H1 (cell line): ENCODE measurements around the gene RUVBL2. TPM values are rescaled to one million over a fixed set of nuclear protein-coding genes. Genes with fewer than 3 reads are reported as not detected.

Experiments
- CTCF ChIA-PET: fragments of 300-600 bp; sonication (Branson Sonifier 250); formaldehyde crosslinking; loops from one replicate; lab custom pipeline; 2021; ENCODE audit not compliant: partially characterized antibody; lab: Charles Lee
- POLR2A ChIA-PET: fragments of 300-600 bp; sonication (Branson Sonifier 250); formaldehyde crosslinking; loops from one replicate; lab custom pipeline; 2021; ENCODE audit warnings: inconsistent platforms; ENCODE audit not compliant: partially characterized antibody; lab: Charles Lee
- DNase-seq, 2 experiments: peaks; one replicate each; pipeline versions ENCODE4 v3.0.0 to v3.0.0-alpha.2; 2010 to 2022; ENCODE audit warnings: low spot score in 2 of 2, low read depth in 1 of 2, mixed read lengths in 1 of 2
- FAIRE-seq: peaks from 2 replicates; lab custom pipeline; 2011; peaks lifted over from hg19 to GRCh38; lab: Jason Lieb, UNC
- H2AFZ ChIP-seq: 2 replicates; pipeline ENCODE4 v1.8.1; 2012; ENCODE audit warnings: low read length, inconsistent platforms
- H2AK5ac ChIP-seq: 2 replicates; pipeline ENCODE4 v1.6.1; 2013; ENCODE audit warnings: low read depth, low read length
- H2BK120ac ChIP-seq: replicated peaks from 2 replicates; pipeline ENCODE3; 2013; ENCODE audit warnings: low read depth, low read length, inconsistent platforms
- H2BK12ac ChIP-seq: 2 replicates; pipeline ENCODE4 v1.6.1; 2013; ENCODE audit warnings: low read depth, low read length
- H2BK15ac ChIP-seq: 2 replicates; pipeline ENCODE4 v1.6.1; 2013; ENCODE audit warnings: low read length
- H2BK20ac ChIP-seq: 2 replicates; pipeline ENCODE4 v1.6.1; 2013; ENCODE audit warnings: low read length
- H2BK5ac ChIP-seq: 2 replicates; pipeline ENCODE4 v1.6.1; 2013; ENCODE audit warnings: low read depth, low read length
- H3K14ac ChIP-seq: 2 replicates; pipeline ENCODE4 v1.6.1; 2013; ENCODE audit warnings: inconsistent platforms; ENCODE audit not compliant: insufficient read length
- H3K18ac ChIP-seq: 2 replicates; pipeline ENCODE4 v1.6.1; 2013; ENCODE audit warnings: low read length; ENCODE audit errors: extremely low read depth
- H3K23ac ChIP-seq: 2 replicates; pipeline ENCODE4 v1.6.1; 2013; ENCODE audit warnings: inconsistent platforms; ENCODE audit not compliant: insufficient read length
- H3K23me2 ChIP-seq: 2 replicates; pipeline ENCODE4 v1.6.1; 2013; ENCODE audit warnings: low read depth, low read length
- H3K27ac ChIP-seq: 2 replicates; pipeline ENCODE4 v1.6.1; 2011; ENCODE audit warnings: low read depth, low read length, inconsistent platforms
- H3K27me3 ChIP-seq, 4 experiments: replicated peaks in 1 of 4; 1 replicate in 1 of 4; 2 replicates in 3 of 4; pipeline versions ENCODE4 v1.6.1 to v1.8.1; 2011 to 2013; ENCODE audit warnings: low read length in 3 of 4, mild to moderate bottlenecking in 3 of 4, inconsistent platforms in 2 of 4, mixed read lengths in 2 of 4, moderate library complexity in 1 of 4; ENCODE audit not compliant: control insufficient read depth in 3 of 4, insufficient read depth in 3 of 4; ENCODE audit errors: extremely low read depth in 1 of 4
- H3K36me3 ChIP-seq, 4 experiments: 2 replicates each; pipeline versions ENCODE4 v1.6.1 to v1.8.1; 2011 to 2013; ENCODE audit warnings: mild to moderate bottlenecking in 4 of 4, low read length in 3 of 4, moderate library complexity in 2 of 4, control low read depth in 1 of 4, inconsistent platforms in 1 of 4; ENCODE audit not compliant: insufficient read depth in 4 of 4, control insufficient read depth in 2 of 4
- H3K4ac ChIP-seq: replicated peaks from 2 replicates; pipeline ENCODE3; 2013; ENCODE audit warnings: low read length, low read depth, mixed read lengths, inconsistent platforms; ENCODE audit not compliant: insufficient read length
- H3K4me1 ChIP-seq, 4 experiments: replicated peaks in 1 of 4; 1 replicate in 1 of 4; 2 replicates in 3 of 4; pipeline versions ENCODE4 v1.6.1 to v1.8.1; 2011 to 2013; ENCODE audit warnings: low read length in 3 of 4, inconsistent platforms in 2 of 4, mixed read lengths in 1 of 4; ENCODE audit not compliant: insufficient read depth in 4 of 4, control insufficient read depth in 3 of 4
- H3K4me2 ChIP-seq, 2 experiments: 2 replicates each; pipeline versions ENCODE4 v1.6.1 to v1.8.1; 2011 to 2013; ENCODE audit warnings: low read depth in 2 of 2, low read length in 2 of 2, control low read depth in 1 of 2, inconsistent platforms in 1 of 2, mild to moderate bottlenecking in 1 of 2; ENCODE audit not compliant: insufficient read depth in 1 of 2
- H3K4me3 ChIP-seq, 4 experiments: fragments of 200-600, 300-600 bp in 1 of 4; sonication (generic), shearing (Covaris generic), sonication (Bioruptor Twin) in 1 of 4; 2 replicates each; pipeline versions ENCODE4 v1.5.1 to v1.8.1; 2011 to 2016; ENCODE audit warnings: low read length in 4 of 4, low read depth in 3 of 4, control low read depth in 2 of 4, inconsistent platforms in 2 of 4, mild to moderate bottlenecking in 2 of 4, mixed read lengths in 1 of 4, moderate library complexity in 1 of 4; ENCODE audit not compliant: insufficient read depth in 2 of 4; ENCODE audit errors: extremely low read depth in 1 of 4
- H3K56ac ChIP-seq: replicated peaks from 2 replicates; pipeline ENCODE3; 2013; ENCODE audit warnings: low read depth, mild to moderate bottlenecking, mixed read lengths, low read length, inconsistent platforms; ENCODE audit not compliant: insufficient read length
- H3K79me1 ChIP-seq: 2 replicates; pipeline ENCODE4 v1.6.1; 2013; ENCODE audit warnings: low read depth, low read length, control low read depth
- H3K79me2 ChIP-seq, 2 experiments: 2 replicates each; pipeline versions ENCODE4 v1.6.1 to v1.8.1; 2012 to 2013; ENCODE audit warnings: low read length in 2 of 2, mild to moderate bottlenecking in 2 of 2, inconsistent platforms in 1 of 2; ENCODE audit not compliant: insufficient read depth in 2 of 2, control insufficient read depth in 1 of 2
- H3K9ac ChIP-seq, 4 experiments: replicated peaks in 1 of 4; 1 replicate in 1 of 4; 2 replicates in 3 of 4; pipeline versions ENCODE4 v1.6.1 to v1.8.1; 2011 to 2013; ENCODE audit warnings: low read depth in 3 of 4, low read length in 3 of 4, control low read depth in 2 of 4, mild to moderate bottlenecking in 2 of 4, moderate library complexity in 2 of 4, inconsistent platforms in 1 of 4; ENCODE audit errors: extremely low read depth in 1 of 4
- H3K9me3 ChIP-seq, 2 experiments: 2 replicates each; pipeline versions ENCODE4 v1.6.1 to v1.8.1; 2012 to 2013; ENCODE audit warnings: mild to moderate bottlenecking in 2 of 2, moderate library complexity in 2 of 2, control low read depth in 1 of 2, inconsistent platforms in 1 of 2, low read depth in 1 of 2, low read length in 1 of 2, mixed read lengths in 1 of 2; ENCODE audit not compliant: insufficient read depth in 2 of 2
- H4K20me1 ChIP-seq, 2 experiments: replicated peaks in 1 of 2; 2 replicates each; pipeline versions ENCODE3 to v1.8.1; 2011 to 2013; ENCODE audit warnings: inconsistent platforms in 2 of 2, low read length in 2 of 2, mild to moderate bottlenecking in 1 of 2; ENCODE audit not compliant: insufficient read depth in 2 of 2, control insufficient read depth in 1 of 2
- H4K5ac ChIP-seq: 2 replicates; pipeline ENCODE4 v1.6.1; 2013; ENCODE audit warnings: low read length, low read depth, mixed read lengths, inconsistent platforms; ENCODE audit not compliant: insufficient read length
- H4K8ac ChIP-seq: 2 replicates; pipeline ENCODE4 v1.8.0; 2013; ENCODE audit warnings: mild to moderate bottlenecking, moderate library complexity, low read length, inconsistent platforms; ENCODE audit not compliant: insufficient read depth; ENCODE audit errors: extremely low read depth
- H4K91ac ChIP-seq: replicated peaks from 2 replicates; pipeline ENCODE3; 2013; ENCODE audit warnings: low read length, mixed read lengths, inconsistent platforms; ENCODE audit not compliant: insufficient read length
- CBX5 ChIP-seq: fragments of 300-800, 300-1000 bp; sonication (generic); IDR thresholded peaks from 2 replicates; pipeline ENCODE4 v1.7.1; 2016; ENCODE audit warnings: antibody characterized with exemption, low read length, low read depth
- EZH2 ChIP-seq: fragments of 200-600 bp; sonication (generic); IDR thresholded peaks from 2 replicates; pipeline ENCODE4 v1.7.1; 2012; ENCODE audit warnings: low read depth, mild to moderate bottlenecking, moderate library complexity, low read length, inconsistent platforms; ENCODE audit not compliant: severe bottlenecking
- FOSL1 ChIP-seq: IDR thresholded peaks from 2 replicates; pipeline ENCODE4 v1.6.1; 2011; ENCODE audit warnings: mild to moderate bottlenecking, low read depth, low read length, moderate library complexity; ENCODE audit not compliant: insufficient read depth
- HDAC6 ChIP-seq: IDR thresholded peaks from one replicate; pipeline ENCODE4 v1.7.1; 2012; ENCODE audit warnings: low read depth, mild to moderate bottlenecking, inconsistent platforms, low read length, moderate library complexity
- RAD21 ChIP-seq, 2 experiments: IDR thresholded peaks in 1 of 2; conservative IDR thresholded peaks in 1 of 2; 2 replicates each; pipeline ENCODE4 v1.6.1; 2011; ENCODE audit warnings: low read depth in 2 of 2, low read length in 2 of 2, improper control_type of control experiment in 1 of 2, inconsistent platforms in 1 of 2, mild to moderate bottlenecking in 1 of 2, moderate library complexity in 1 of 2
- TEAD4 ChIP-seq: IDR thresholded peaks from 2 replicates; pipeline ENCODE4 v1.6.1; 2012; ENCODE audit warnings: low read depth, low read length, inconsistent platforms, mixed read lengths
- YY1 ChIP-seq: IDR thresholded peaks from 2 replicates; pipeline ENCODE4 v1.6.1; 2011; ENCODE audit warnings: low read depth, mild to moderate bottlenecking, low read length
- WGBS, 2 experiments: shearing (Covaris generic) in 1 of 2; methylation state at CpG; one replicate each; pipeline versions ENCODE4 v1.1.6 to v1.1.7; 2013 to 2015; ENCODE audit warnings: low lambda C conversion rate in 2 of 2, mixed read lengths in 2 of 2, inconsistent platforms in 1 of 2, low coverage in 1 of 2, missing lambda C conversion rate in 1 of 2; ENCODE audit not compliant: insufficient replicate concordance in 2 of 2, insufficient coverage in 1 of 2, insufficient read length in 1 of 2; ENCODE audit errors: extremely low coverage in 1 of 2, missing lambda C conversion rate in 1 of 2; 5-methylcytosine and 5-hydroxymethylcytosine counted together
- polyA plus RNA-seq, 7 experiments: library from polyadenylated mRNA; depleted of rRNA in 3 of 7; stranded (reverse) in 5 of 7; unstranded in 2 of 7; fragments of >200 nt in 5 of 7; fragments of 200-250 nt in 2 of 7; gene quantifications; 1 replicate in 5 of 7; 2 replicates in 1 of 7; 4 replicates in 1 of 7; pipeline versions ENCODE4 v1.2.1 to v1.2.3, GENCODE V29; 2011 to 2013; ENCODE audit warnings: missing spikeins in 2 of 7, mixed read lengths in 2 of 7
- total RNA-seq: library from RNA; stranded (reverse); fragmentation: NEBNext Ultra II Directional; extraction: Animal tissue kit (Norgen Biotek cat#: 25700); gene quantifications from 2 replicates; pipeline ENCODE4 v1.2.1, GENCODE V29; 2021
- TF ChIP-seq, protein P1 (sequence below), 3 experiments: IDR thresholded peaks; 1 replicate in 2 of 3; 2 replicates in 1 of 3; pipeline versions ENCODE4 v1.5.1 to v1.6.1; 2011; ENCODE audit warnings: low read length in 3 of 3, mild to moderate bottlenecking in 3 of 3, inconsistent platforms in 2 of 3, low read depth in 1 of 3, moderate library complexity in 1 of 3; ENCODE audit not compliant: insufficient read depth in 1 of 3; ENCODE audit errors: control extremely low read depth in 1 of 3

The RUVBL2 gene
- total and polyA plus RNA-seq, 2 of the 8 experiments (the other 6 are each of a cell fraction or from before 2014, with no cell fraction given), result 152 to 247 TPM

DNA sequence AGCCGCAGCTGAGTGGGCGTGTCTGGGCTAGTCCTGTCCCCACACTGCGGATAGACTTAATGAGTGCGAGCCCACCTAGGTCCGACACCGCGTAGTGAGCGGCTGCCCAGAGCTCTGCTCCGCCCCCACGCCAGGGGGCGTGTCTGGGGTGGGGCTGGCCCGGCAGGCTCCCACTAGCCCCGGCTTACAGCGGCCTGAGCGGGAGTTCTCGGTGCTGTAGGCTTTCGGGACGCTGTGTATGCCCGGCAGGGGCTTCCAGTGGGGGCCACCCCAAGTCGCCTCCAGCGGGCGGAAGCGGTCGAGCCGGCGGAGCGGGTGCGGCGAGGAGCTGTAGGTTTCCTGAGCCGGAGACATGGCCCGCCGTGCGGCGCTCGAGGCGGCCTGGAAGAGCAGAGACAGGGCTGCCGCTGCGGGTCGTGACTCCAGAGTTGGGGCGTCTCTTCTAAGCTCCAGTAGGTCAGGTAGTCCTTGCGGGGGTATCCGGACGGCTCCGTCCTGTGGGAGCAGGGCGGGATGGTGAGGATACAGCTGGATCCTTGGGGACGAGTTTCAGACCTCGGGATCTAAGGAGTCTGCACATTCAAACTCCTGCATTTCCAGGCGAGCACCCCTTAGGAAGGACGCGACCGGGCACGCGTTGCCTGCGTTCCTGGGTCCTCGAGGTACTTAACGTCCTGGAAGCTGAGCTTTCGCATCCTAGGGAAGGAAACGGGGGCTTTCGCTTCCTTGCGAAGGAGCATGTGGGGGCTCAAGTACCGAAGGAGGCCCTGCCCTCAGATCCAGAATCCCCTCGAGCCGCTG, 62.6 kb downstream of the RUVBL2 start:
- Histone ChIP-seq H2BK12ac (no peak overlapping the region), H4K8ac (peak overlapping the region; percentile 68), H3K4ac (no peak overlapping the region), H3K9me3 (no peaks in the 10 kb centered on the region), H2AFZ (peak overlapping the region; percentile 81; the same call in 1 of the 2 replicates), H2BK120ac (no peak overlapping the region), H4K5ac (no peak overlapping the region), H4K20me1 (peaks cover 0 to 2% of the 10 kb centered on the region in 2 experiments), H3K36me3 (no peaks in the 10 kb centered on the region), H3K18ac (no peak overlapping the region; the same call in none of the 2 replicates), H4K91ac (no peak overlapping the region), H3K4me1 (peaks cover 0 to 11% (median 9%) of the 10 kb centered on the region in 4 experiments; a peak in 6 of 7 replicates), H2BK5ac (no peak overlapping the region), H2BK20ac (no peak overlapping the region), H3K79me2 (no peaks in the 10 kb centered on the region), H3K4me2 (peak overlapping the region; percentile 80 to 83), H3K79me1 (no peaks in the 10 kb centered on the region), H3K23me2 (peaks cover 6% of the 10 kb centered on the region; the same call in 1 of the 2 replicates), H3K9ac (no peak overlapping the region; a peak in 1 of 7 replicates), H2AK5ac (no peak overlapping the region), H3K27me3 (peaks cover 10 to 48% (median 44%) of the 10 kb centered on the region in 4 experiments), H3K23ac (no peak overlapping the region), H3K56ac (no peak overlapping the region), H2BK15ac (no peak overlapping the region), H3K4me3 (peak overlapping the region; percentile 36 to 64 (median 50)), H3K27ac (no peak overlapping the region), H3K14ac (no peak overlapping the region)
- WGBS, 2 experiments, result 5% methylated on average over 54 of the region's 63 CpGs; no CpG with 5 or more reads in 1 of the 2 experiments
- ChIA-PET POLR2A (interaction anchor here (0.6 to 1.2 kb wide), 2 partner anchors 39 to 42 kb away, joined by 3 read pairs; no protein-coding TSS in a partner anchor), CTCF (interaction anchor here (0.8 to 1.2 kb wide), 2 partner anchors 13 to 166 kb away, joined by 3 read pairs; no protein-coding TSS in a partner anchor)
- DNase-seq (peak in 1 of 2 experiments; percentile 89), FAIRE-seq (no peak)
- no peak for TF ChIP-seq YY1
- TF ChIP-seq CBX5, result no peak
- no peak for TF ChIP-seq FOSL1
- peak; percentile 76 for TF ChIP-seq EZH2
- TF ChIP-seq, protein P1, sequence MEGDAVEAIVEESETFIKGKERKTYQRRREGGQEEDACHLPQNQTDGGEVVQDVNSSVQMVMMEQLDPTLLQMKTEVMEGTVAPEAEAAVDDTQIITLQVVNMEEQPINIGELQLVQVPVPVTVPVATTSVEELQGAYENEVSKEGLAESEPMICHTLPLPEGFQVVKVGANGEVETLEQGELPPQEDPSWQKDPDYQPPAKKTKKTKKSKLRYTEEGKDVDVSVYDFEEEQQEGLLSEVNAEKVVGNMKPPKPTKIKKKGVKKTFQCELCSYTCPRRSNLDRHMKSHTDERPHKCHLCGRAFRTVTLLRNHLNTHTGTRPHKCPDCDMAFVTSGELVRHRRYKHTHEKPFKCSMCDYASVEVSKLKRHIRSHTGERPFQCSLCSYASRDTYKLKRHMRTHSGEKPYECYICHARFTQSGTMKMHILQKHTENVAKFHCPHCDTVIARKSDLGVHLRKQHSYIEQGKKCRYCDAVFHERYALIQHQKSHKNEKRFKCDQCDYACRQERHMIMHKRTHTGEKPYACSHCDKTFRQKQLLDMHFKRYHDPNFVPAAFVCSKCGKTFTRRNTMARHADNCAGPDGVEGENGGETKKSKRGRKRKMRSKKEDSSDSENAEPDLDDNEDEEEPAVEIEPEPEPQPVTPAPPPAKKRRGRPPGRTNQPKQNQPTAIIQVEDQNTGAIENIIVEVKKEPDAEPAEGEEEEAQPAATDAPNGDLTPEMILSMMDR (IDR thresholded peaks at IDR 0.05; ENCODE audit: control extremely low read depth in 1 of 3, insufficient read depth in 1 of 3, low read depth in 1 of 3, low read length in 3 of 3), result peak; percentile 13 to 34 (median 28); a peak in 2 of 4 replicates
- peak in 1 of 2 experiments; percentile 12; a peak in 1 of 4 replicates for TF ChIP-seq RAD21 (IDR thresholded peaks at IDR 0.05 in 1 of 2, conservative IDR thresholded peaks at IDR 0.05 in 1 of 2; ENCODE audit: low read depth in 2 of 2, low read length in 2 of 2)
- no peak for TF ChIP-seq TEAD4
- TF ChIP-seq HDAC6, result no peak
